Mammary epithelial cell (primary cell): ENCODE results near the gene TTLL8.

Experiments
- CTCF ChIP-seq, 2 donors: IDR thresholded peaks in 1 of 2; conservative IDR thresholded peaks in 1 of 2; 2 replicates each; pipeline ENCODE4 v1.5.1; 2011 to 2012; ENCODE audit warnings: inconsistent platforms in 2 of 2, low read length in 2 of 2, mild to moderate bottlenecking in 2 of 2, control low read depth in 1 of 2, low read depth in 1 of 2; ENCODE audit not compliant: insufficient read depth in 1 of 2; ENCODE audit errors: extremely low read depth in 1 of 2
- EZH2 ChIP-seq: IDR thresholded peaks from 2 replicates; pipeline ENCODE4 v1.6.1; 2012; ENCODE audit warnings: low read length, inconsistent platforms, borderline replicate concordance

GRCh38 chr22:50107529-50107928 lies 49.4 kb upstream of the TTLL8 start:
- TF ChIP-seq CTCF (conservative IDR thresholded peaks at IDR 0.05 in 1 of 2, IDR thresholded peaks at IDR 0.05 in 1 of 2; ENCODE audit: extremely low read depth in 1 of 2, insufficient read depth in 1 of 2, low read depth in 1 of 2, low read length in 2 of 2) (no peak), EZH2 (no peak)
